IMR-90 (cell line): ENCODE measurements around the gene PIAS4.

Experiments
- BHLHE40 ChIP-seq: fragments of 150-350 bp; IDR thresholded peaks from 2 replicates; pipeline ENCODE4 v1.6.1; 2016; ENCODE audit warnings: mild to moderate bottlenecking, low read depth, low read length
- CEBPB ChIP-seq: IDR thresholded peaks from 2 replicates; pipeline ENCODE4 v1.6.1; 2012; ENCODE audit warnings: low read depth, low read length, improper control_type of control experiment
- CHD1 ChIP-seq: IDR thresholded peaks from 2 replicates; pipeline ENCODE4 v1.6.1; 2012; ENCODE audit warnings: low read depth, low read length, improper control_type of control experiment
- ELK1 ChIP-seq: fragments of 150-350 bp; IDR thresholded peaks from 2 replicates; pipeline ENCODE4 v1.6.1; 2016; ENCODE audit warnings: low read depth, mild to moderate bottlenecking, low read length, moderate library complexity, borderline replicate concordance
- FOS ChIP-seq: fragments of 150-350 bp; IDR thresholded peaks from 2 replicates; pipeline ENCODE4 v1.6.1; 2016; ENCODE audit warnings: low read depth, low read length
- MAZ ChIP-seq: IDR thresholded peaks from 2 replicates; pipeline ENCODE4 v1.6.1; 2012; ENCODE audit warnings: low read depth, mild to moderate bottlenecking, low read length, improper control_type of control experiment, moderate library complexity, borderline replicate concordance
- POLR2A ChIP-seq: IDR thresholded peaks from 2 replicates; pipeline ENCODE4 v1.6.1; 2012; ENCODE audit warnings: mild to moderate bottlenecking, low read depth, low read length
- TF ChIP-seq, protein P1 (sequence below): conservative IDR thresholded peaks from 2 replicates; pipeline ENCODE4 v1.5.1; 2012; ENCODE audit warnings: mild to moderate bottlenecking, low read depth, low read length, improper control_type of control experiment
- TF ChIP-seq, protein P2 (sequence below): fragments of 150-350 bp; IDR thresholded peaks from 2 replicates; pipeline ENCODE4 v1.6.1; 2017; ENCODE audit warnings: mild to moderate bottlenecking, antibody characterized with exemption, low read length, low read depth

DNA sequence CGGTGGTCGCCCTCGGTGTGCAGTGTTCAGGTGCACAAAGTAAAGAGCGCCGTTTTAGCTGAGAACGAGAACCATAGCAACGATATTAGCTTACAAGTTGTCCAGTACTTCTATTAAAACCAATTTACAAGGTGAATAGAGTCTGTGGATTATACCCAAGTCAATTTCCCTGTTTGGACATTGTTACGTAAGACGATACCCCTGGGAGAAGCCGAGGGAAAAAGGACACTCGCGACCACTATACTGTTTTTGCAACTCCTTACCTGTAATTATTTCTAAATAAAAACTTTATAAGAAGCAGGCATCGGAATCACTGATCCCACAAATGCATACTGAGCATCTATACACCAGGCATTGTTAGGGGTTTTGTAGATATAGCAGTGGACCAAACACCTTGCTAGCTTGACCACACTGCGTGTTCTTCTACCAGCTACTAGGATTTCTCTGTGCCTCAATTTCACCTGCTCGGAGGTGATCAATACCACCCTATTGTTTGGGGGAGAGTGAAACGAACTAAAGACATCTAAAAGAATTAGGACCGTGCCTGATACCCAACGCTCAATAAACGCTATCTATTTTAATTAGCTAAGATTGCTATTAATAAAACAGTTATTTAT, 21.8 kb upstream of the PIAS4 start:
- TF ChIP-seq CHD1 (no peak), MAZ (no peak), POLR2A (no peak), CEBPB (no peak), ELK1 (no peak), FOS (no peak), BHLHE40 (no peak)
- TF ChIP-seq, protein P1, sequence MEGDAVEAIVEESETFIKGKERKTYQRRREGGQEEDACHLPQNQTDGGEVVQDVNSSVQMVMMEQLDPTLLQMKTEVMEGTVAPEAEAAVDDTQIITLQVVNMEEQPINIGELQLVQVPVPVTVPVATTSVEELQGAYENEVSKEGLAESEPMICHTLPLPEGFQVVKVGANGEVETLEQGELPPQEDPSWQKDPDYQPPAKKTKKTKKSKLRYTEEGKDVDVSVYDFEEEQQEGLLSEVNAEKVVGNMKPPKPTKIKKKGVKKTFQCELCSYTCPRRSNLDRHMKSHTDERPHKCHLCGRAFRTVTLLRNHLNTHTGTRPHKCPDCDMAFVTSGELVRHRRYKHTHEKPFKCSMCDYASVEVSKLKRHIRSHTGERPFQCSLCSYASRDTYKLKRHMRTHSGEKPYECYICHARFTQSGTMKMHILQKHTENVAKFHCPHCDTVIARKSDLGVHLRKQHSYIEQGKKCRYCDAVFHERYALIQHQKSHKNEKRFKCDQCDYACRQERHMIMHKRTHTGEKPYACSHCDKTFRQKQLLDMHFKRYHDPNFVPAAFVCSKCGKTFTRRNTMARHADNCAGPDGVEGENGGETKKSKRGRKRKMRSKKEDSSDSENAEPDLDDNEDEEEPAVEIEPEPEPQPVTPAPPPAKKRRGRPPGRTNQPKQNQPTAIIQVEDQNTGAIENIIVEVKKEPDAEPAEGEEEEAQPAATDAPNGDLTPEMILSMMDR, result no peak
- TF ChIP-seq, protein P2, sequence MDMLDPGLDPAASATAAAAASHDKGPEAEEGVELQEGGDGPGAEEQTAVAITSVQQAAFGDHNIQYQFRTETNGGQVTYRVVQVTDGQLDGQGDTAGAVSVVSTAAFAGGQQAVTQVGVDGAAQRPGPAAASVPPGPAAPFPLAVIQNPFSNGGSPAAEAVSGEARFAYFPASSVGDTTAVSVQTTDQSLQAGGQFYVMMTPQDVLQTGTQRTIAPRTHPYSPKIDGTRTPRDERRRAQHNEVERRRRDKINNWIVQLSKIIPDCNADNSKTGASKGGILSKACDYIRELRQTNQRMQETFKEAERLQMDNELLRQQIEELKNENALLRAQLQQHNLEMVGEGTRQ, result no peak
